GM19099 (cell line): Measurements from ENCODE around the gene FIGNL1.

Experiments
- POLR2A ChIP-seq: IDR thresholded peaks from 3 replicates; pipeline ENCODE4 v1.6.1; 2011; ENCODE audit warnings: low read depth; ENCODE audit not compliant: insufficient read length; ENCODE audit errors: extremely low read depth

FIGNL1 gene

DNA sequence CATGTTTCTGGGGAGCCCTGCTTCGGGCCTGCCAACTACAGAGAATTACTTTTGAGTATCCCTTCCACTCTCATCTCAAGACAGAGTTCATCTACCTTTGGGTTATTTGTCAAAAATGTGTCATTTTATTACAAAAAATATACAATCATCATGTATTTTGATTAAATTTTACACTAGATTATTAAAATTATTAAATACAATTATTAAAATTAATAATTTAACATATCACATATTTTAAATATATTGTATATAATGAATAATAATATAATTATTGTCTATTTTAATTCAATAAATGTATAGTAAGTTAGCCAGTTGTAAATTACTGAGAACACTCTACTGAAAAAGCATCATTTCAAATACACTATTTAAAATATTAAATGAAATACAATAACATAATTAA, 50.9 kb downstream of the FIGNL1 start:
- no peak for TF ChIP-seq POLR2A

DNA sequence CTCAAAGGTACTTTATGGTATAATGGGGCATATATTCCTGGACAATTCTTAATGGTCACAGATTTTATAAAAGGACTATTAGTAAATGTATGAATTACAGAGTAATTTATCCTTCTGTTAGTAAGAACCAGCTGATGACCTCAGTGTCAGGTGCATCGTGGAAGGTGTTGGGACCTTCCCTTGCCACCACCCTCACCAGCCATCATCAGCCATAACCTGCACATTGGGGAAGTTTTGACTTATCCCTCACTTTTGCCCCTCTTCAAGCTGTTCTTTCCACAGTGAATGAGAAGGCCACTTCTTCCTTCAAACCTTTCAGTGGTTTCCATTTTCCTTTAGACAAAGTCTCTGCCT, 52.2 kb downstream of the FIGNL1 start:
- TF ChIP-seq POLR2A = no peak

DNA sequence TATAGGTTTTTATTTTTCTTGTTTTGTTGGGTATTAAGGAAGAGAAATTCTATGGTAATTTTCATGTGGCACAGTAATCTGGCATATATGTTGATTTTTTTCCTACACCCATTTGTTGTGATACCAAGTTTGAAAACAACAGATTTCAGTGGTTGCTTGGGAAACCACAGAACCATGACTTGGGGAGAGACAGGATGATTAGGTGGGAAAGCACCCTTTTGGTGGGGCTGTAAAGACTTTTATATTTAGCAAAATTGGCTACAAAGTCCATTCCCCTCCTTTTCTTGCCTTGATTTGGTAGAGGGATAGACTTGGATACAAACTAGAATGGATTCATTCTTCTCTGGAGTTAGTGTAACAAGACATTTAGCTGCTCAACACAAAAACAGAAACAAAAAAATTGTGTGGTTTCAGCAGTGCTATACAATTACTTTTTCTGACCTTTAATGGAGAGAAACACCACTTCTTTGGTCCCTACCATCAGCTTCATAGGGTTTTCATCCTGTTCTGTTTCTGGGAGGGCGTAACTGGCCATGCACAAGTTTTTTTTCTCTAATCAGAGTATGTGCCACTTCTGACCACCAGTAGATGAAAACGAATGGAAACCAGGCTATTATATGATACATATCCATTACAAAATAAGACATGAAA, 52.7 kb downstream of the FIGNL1 start:
- no peak for TF ChIP-seq POLR2A

DNA sequence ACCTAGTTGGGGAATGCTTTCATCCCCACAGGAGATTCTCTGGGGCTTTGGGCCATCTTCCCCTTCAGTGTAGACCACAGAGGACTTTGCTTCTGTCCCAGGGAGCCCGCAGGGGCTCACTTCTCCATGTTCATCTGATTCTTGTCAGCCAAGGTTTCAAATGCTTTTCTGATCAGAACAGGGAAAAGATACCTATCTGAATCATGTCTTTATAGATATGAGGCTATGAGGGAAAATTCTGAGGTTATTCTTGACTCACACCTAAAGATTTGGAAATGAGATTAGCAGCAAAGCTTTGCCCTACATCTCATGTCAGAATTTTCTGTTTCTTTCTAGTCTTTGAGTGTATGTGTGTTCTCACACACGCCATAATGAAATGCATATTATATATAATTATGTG, 53.3 kb downstream of the FIGNL1 start:
- no peak for TF ChIP-seq POLR2A

DNA sequence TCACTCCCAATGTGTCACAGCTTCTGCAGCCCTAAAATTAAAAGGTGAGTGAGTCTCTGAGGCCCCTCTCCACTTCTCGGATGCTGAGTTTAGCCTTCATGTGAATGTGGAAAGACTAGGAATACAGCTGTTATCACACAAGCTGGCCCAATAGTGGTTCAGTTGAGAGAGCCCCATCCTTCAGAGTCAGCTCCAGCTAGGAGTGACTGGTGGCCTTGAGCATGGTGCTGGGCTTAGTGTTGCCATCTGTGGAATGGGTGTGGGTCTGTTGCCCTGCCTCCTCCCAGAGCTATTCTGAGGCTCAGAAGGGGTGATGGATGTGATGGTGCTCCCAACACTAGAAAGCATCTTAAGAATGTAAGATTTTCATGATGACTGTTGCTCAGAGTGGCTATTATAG, 55.8 kb downstream of the FIGNL1 start:
- no peak for TF ChIP-seq POLR2A
